GM18526 (cell line): ENCODE results near the gene RANBP2.

Source experiments
- POLR2A ChIP-seq: IDR thresholded peaks from 3 replicates; pipeline ENCODE4 v1.6.1; 2011; ENCODE audit not compliant: insufficient read length; ENCODE audit errors: extremely low read depth

The RANBP2 gene

DNA sequence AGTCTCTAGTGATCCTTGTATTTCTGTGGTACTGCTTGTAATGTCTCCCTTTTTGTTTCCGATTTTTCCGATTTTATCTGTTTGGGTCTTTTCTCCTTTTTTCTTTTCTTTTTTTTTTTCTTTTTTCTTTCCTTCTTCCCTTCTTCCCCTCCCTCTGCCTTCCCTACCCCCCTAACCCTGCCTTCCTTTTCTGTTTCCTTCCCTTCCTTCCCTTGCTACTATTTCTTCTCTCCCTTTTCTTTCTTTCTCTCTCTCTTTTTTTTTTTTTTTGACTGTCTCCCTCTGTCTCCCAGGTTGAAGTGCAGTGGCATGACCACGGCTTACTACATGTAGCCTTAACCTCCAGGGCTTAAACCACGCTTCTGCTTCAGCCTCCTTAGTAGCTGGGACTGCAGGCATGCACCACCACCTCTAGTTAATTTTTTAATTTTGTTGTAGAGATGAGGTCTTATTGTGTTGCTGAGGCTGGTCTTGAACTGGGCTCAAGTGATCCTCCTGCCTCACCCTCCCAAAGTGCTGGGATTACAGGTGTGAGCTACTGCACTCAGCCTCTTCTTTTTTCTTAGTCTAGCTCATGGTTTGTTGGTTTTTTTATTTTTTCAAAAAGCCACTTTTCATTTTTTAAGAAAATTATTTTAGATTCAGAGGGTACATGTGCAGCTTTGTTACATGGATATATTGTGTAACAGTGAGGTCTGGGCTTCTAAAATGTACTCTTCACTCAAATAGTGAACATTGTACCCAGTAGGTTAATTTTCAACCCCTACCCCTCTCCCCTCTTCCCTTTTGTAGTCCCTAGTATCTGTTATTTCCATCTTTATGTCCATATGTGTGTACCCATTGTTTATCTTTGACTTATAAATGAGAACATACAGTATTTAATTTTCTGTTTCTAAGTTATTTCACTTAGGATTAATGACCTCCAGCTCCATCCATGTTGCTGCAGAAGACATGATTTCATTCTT is 92.0 kb downstream of the RANBP2 start:
- TF ChIP-seq POLR2A: no peak

DNA sequence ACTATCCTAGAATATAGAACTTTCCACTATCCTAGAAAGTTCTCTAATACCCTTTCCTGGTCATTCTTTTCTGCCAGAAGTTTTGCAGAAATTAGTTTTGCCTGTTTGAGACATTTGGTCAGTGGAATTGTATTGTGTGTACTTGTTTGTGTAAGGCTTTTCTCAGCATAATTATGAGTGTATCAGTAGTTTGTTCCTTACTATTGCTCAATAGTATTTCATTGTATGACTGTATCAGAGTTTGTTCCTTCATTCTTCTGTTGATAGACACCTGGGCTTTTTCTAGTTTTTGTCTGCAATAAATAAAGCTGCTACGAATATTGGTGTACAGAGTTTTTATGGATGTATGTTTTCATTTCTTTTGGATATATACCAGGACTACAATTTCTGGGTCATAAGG is 94.5 kb downstream of the RANBP2 start:
- TF ChIP-seq POLR2A: no peak

DNA sequence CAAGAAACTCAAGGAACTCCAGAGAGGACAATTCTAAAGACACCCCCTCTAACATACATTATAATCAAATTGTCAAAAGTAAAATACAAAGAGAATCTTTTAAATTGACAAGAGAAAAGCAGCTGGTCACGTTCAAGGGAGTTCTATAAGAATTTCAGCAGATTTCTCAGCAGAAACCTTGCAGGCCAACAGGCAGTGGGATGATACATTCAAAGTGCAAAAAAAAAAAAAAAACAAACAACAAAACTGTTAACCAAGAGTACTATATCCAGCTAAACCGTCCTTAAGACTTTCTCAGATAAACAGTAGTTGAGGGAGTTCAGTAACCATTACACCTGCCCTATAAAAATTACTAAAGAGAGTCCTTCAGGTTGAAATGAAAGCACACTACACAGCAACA is 101.2 kb downstream of the RANBP2 start:
- TF ChIP-seq POLR2A: no peak

DNA sequence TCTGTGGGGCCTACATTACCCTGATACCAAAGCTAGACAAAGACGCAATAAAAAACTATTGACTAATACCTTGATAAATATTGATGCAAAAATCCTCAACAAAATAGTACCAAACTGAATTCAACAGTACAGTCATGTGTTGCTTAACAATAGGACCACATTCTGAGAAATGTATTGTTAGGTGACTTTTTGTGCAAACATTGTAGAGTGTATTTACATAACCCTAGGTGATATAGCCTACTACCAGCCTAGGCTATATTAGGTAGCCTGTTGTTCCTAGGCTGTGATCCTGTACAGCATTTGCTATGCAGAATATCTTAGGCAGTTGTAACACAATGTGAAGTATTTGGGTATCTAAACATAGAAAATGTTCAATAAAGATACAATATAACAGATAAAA is 104.0 kb downstream of the RANBP2 start:
- no peak for TF ChIP-seq POLR2A

DNA sequence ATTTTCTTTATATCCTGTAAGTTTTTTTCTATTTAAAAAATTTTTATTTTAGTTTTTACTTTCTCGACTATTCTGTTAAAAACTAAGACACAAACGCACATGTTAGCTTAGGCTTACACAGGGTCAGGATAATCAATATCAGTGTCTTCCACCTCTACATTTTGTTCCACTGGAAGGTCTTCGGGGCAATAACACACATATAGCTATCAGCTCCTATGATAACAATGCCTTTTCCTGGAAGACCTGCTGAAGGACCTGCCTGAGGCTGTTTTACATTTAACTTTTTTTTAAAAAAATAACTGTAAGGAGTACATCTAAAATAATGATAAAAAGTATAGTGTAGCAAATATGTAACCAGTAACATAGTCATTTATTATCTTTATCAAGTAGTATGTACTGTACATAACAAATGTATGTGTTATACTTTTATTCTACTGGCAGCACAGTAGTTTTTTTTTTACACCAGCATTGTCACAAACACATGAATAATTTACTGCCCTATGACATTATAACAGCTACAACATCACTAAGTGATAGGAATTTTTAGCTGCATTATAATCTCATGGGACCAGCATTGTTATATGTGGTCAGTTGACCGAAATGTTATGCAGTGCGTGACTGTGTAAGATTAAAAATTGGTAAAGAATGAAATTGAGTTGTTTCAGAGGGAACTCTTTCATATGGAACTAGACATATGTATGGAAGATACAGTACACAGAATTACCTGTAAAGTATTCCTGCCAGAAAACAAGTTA is 105.2 kb downstream of the RANBP2 start:
- TF ChIP-seq POLR2A: no peak

DNA sequence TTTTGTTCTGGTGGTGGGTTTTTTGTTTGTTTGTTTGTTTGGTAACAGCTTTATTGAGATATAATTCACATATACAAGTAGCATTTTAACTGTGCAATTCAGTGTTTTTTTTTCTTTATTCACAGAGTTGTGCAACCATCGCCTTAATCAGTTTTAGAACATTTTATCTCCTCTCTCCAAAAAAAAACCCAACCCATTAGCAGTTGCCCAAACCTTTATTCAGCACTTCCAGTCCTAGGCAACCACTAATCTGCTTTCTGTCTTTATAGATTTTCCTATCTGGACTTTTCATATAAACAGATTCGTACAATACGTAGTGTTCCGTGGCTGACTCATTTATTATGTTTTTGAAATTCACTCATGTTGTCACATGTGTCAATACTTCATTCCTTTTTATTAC is 106.0 kb downstream of the RANBP2 start:
- no peak for TF ChIP-seq POLR2A

DNA sequence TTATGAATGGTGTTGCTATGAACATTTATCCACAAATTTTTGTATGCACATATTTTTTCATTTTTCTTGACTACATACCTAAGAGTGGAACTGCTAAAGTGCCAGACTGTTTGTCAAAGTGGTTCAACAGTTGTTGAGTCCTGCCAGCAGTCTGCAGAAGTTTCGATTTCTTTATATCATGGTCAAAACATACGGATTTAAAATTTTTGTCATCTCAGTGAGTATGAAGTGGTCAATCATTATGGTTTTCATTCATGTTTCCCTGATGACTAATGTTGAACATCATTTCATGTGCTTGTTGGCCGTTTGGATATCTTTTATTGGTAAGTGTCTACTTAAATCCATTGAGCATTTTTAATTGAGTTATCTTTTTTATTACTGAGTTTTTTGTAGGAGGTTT is 106.5 kb downstream of the RANBP2 start:
- TF ChIP-seq POLR2A: no peak

DNA sequence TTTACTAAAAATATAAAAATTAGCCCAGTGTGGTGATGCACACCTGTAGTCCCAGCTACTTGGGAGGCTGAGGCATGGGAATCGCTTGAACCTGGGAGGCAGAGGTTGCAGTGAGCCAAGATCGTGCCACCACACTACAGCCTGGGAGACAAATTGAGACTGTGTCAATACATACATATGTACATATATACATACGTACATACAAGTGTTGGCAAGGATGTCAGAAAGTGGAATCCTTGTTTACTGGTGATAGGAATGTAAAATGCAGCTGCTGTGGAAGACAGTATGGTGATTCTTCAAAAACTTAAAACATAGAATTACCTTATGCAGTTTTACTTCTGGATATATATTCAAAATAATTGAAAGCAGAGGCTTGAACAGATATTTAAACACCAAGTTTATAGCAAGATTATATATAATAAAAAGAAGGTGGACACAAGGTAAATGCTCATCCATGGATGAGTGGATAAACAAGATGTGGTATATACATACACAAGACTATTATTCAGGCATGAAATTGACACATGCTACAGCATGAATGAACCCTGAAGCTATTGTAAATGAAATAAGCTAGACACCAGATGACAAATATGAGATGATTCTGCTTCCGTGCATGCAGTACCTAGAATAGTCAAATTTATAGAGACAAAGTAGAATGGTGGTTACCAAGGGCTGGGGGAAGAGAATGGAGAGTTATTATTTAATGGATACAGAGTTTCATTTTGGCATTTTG is 110.5 kb downstream of the RANBP2 start:
- no peak for TF ChIP-seq POLR2A

DNA sequence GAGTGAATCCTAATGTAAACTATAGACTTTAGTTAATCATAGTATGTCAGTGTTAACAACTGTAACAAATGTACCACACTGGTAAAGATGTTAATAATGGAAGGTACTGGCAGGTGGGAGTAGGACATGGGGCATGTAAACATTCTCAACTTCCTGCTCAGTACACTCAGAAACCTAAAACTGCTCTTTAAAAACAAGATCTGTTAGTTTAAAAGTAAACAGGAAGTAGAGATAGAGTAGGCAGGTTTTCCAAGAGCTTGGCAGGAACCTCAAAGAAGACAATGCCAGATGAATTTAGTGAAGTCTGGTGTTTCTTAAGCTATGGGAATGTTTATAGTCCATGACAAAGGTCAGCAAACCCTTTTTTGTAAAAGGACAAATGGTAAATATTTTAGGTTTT is 113.9 kb downstream of the RANBP2 start:
- TF ChIP-seq POLR2A: no peak

DNA sequence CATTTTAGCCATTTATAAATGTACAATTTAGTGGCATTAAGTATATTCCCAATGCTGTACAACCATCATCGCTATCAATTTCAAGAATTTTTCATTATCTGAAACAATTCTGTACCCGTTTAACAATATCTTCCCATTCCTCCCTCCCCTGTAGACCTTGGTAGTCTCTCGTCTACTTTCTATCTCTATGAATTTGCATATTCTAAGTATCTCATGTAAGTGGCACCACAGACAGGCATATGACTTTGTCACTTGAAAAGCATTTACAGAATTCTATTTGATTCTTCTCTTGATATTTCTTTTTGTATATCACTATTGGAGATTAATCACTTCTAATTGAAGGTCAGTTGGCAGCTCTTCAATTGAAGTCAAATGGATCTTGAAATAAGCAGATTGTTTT is 115.3 kb downstream of the RANBP2 start:
- TF ChIP-seq POLR2A: no peak

DNA sequence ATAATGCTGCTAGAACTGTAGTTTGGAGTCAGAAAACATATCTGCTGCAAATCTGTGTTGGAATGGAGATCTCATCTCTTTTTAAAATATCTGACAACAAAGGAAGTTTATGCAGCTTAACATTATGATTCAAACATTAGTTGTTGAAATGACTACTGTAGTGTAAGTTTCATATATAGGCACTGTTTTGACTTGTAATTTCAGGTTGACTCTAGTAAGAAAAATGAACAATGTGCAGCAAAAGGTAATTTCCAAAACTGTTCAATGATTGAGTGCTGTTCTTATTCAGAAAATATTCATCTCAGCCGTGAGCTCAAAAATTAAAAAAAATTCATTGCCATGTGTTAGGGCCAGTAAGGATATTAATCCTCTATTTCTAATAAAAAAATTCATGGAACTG is 115.8 kb downstream of the RANBP2 start:
- TF ChIP-seq POLR2A: no peak
